ENCODE measurements around the gene DTYMK.

The DTYMK gene

DNA sequence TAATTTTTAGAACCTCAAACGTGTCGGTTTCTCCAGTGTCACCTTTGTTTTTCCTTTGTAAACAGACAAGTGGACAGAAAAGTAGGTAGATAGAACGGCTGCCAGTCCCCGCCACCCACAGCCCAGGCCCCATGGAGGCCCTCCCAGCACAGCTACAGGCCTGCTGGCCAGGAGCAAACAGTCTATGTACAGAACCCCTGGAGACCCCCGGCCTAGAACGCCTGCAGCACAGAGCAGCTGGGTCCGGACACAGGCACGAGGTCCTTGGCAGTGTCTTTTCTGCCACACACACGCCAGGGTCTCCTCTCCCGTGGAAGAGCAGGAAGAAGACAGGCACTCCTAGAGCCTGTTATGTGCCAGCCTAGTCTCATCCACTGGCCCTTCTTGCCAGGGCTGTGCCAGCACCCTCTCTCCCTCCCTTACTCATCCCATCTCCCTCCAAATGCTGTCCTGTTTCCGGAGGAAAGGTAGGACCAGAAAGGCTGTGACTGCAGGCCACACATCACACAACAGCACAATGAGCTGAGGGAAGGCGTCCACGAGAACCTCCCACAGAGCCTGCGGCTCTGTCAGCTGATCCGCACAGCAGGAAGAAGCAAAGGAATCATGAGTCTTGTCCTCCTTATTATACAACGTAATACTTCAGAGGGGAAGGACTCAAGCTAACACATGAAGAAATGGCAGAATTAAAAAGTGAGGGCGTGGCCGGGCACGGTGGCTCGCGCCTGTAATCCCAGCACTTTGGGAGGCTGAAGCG is 7.7 kb downstream of the DTYMK start:
- H3K4me3 ChIP-seq (ENCODE audit: low read depth, low read length): no peak overlapping the region
- H3K27me3 ChIP-seq (replicated peaks): no peaks in the 10 kb centered on the region
- TF ChIP-seq, protein P1, sequence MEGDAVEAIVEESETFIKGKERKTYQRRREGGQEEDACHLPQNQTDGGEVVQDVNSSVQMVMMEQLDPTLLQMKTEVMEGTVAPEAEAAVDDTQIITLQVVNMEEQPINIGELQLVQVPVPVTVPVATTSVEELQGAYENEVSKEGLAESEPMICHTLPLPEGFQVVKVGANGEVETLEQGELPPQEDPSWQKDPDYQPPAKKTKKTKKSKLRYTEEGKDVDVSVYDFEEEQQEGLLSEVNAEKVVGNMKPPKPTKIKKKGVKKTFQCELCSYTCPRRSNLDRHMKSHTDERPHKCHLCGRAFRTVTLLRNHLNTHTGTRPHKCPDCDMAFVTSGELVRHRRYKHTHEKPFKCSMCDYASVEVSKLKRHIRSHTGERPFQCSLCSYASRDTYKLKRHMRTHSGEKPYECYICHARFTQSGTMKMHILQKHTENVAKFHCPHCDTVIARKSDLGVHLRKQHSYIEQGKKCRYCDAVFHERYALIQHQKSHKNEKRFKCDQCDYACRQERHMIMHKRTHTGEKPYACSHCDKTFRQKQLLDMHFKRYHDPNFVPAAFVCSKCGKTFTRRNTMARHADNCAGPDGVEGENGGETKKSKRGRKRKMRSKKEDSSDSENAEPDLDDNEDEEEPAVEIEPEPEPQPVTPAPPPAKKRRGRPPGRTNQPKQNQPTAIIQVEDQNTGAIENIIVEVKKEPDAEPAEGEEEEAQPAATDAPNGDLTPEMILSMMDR (IDR thresholded peaks at IDR 0.05; ENCODE audit: low read depth, low read length, missing control alignments): no peak
- H3K27ac ChIP-seq: no peak overlapping the region
- H3K36me3 ChIP-seq (replicated peaks): peaks cover 23% of the 10 kb centered on the region
- in situ Hi-C loops (cut with HindIII; ENCODE audit: low pct_ligation_motif_present, low sequenced_read_pairs): no loop called here
- no peak for DNase-seq

DNA sequence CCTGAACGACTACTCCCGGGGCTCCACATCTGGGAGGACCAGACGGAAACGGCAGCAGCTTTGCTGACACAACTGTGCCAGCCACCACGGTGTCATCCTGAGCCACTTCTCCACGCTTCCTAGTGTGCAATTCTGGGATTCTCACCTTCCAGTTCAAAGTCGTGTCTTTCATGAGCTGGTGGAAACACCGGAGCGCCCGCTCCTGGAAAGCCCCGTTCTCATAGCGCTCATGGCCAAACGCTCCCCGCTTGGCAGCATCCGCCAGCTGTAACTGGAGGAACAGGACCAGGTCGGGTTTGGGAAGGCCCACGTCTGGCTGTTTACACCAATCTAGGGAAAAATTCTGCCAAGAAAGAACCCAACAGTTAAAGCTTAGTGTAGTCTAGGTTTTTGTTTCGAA is 8.3 kb downstream of the DTYMK start:
- TF ChIP-seq, protein P1 (IDR thresholded peaks at IDR 0.05; ENCODE audit: low read depth, low read length, missing control alignments): no peak
- in situ Hi-C loops (cut with HindIII; ENCODE audit: low pct_ligation_motif_present, low sequenced_read_pairs): no loop called here
- H3K27ac ChIP-seq: no peak overlapping the region
- H3K4me3 ChIP-seq (ENCODE audit: low read depth, low read length): no peak overlapping the region
- no peaks in the 10 kb centered on the region for H3K27me3 ChIP-seq (replicated peaks)
- DNase-seq: no peak
- peaks cover 23% of the 10 kb centered on the region for H3K36me3 ChIP-seq (replicated peaks)

DNA sequence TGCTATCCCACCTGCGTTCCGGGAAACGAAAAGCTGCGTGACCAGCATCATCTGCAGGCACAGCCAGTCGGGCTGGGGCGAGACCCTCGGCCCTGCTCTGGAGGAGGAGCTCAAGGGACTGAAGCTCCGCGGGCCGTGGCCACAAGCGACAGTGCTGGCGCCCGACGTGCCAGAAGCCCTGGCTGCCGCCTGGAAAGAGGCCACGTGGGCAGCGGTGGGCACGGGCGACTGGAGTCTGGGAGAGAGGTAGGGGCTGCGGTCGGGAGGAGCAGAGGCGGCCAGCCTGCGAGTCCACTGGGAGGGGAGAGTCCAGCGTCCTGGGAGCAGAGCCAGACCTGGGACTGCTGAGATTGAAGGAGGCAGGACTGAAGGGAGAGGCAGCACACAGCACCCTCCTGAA is 9.2 kb downstream of the DTYMK start:
- in situ Hi-C loops (cut with HindIII; ENCODE audit: low pct_ligation_motif_present, low sequenced_read_pairs): no loop called here
- Histone ChIP-seq H3K4me3 (ENCODE audit: low read depth, low read length) (no peak overlapping the region), H3K27ac (no peak overlapping the region), H3K36me3 (replicated peaks) (peaks cover 26% of the 10 kb centered on the region), H3K27me3 (replicated peaks) (no peaks in the 10 kb centered on the region)
- TF ChIP-seq, protein P1 (IDR thresholded peaks at IDR 0.05; ENCODE audit: low read depth, low read length, missing control alignments): no peak
- DNase-seq: no peak

DNA sequence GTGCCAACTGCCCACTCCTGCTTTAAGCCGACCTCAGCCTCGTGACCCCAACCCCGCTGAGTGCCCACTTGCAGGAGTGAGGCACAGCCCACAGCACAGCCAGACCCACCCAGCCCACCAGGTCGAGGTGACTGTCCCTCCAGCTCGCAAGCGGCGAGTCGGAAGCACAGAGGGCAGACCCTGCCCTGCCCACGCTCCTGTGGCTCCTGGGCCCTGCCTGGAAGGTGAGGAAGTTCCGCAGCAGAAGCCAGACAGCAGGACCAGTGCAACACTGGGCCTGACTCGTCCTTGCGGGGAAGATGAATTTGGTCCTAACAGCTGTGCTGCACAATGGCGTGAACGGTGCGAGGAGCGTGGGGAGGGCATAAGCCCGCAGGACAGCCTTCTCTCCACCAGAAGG is 9.9 kb downstream of the DTYMK start:
- no peak overlapping the region for H3K27ac ChIP-seq
- DNase-seq: no peak
- no peak overlapping the region for H3K4me3 ChIP-seq (ENCODE audit: low read depth, low read length)
- TF ChIP-seq, protein P1 (IDR thresholded peaks at IDR 0.05; ENCODE audit: low read depth, low read length, missing control alignments): no peak
- H3K36me3 ChIP-seq (replicated peaks): peaks cover 29% of the 10 kb centered on the region
- in situ Hi-C loops (cut with HindIII; ENCODE audit: low pct_ligation_motif_present, low sequenced_read_pairs): no loop called here
- no peaks in the 10 kb centered on the region for H3K27me3 ChIP-seq (replicated peaks)

DNA sequence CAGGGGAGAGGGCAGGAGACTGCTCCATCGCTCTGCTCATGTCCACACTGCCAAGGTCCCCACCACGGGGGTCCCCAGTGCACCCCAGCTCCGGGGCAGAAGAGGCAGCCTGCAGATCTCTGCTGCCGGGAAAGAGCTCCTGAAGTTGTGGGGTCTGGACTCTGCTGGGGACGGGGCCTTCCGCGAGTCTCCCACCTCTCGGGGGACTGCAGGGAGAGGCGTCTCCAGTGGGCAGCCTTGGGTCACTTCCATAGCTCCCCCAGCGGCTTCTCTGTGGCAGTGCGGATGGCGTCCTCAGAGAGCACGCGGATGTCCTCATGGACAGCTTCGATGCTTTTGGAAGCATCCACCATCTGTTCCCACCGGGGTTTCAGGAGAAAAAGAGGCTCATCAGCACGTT is 10.7 kb downstream of the DTYMK start:
- Histone ChIP-seq H3K27ac (no peak overlapping the region), H3K36me3 (replicated peaks) (peaks cover 36% of the 10 kb centered on the region), H3K27me3 (replicated peaks) (no peaks in the 10 kb centered on the region), H3K4me3 (ENCODE audit: low read depth, low read length) (no peak overlapping the region)
- no peak for DNase-seq
- in situ Hi-C loops (cut with HindIII; ENCODE audit: low pct_ligation_motif_present, low sequenced_read_pairs): no loop called here
- TF ChIP-seq, protein P1 (IDR thresholded peaks at IDR 0.05; ENCODE audit: low read depth, low read length, missing control alignments): peak; percentile 9

Data from brain microvascular endothelial cell (primary cell).